ENCODE data around the gene ST6GALNAC6. TPM values are rescaled to one million over a fixed set of nuclear protein-coding genes. Genes with fewer than 3 reads are reported as not detected.

ST6GALNAC6 gene
- total RNA-seq, 1 donor from 2014 or later: 26.1 TPM

- H3K27ac Mint-ChIP-seq (ENCODE audit: unreplicated experiment): peak overlapping the region; percentile 38
- peak; percentile 82 for DNase-seq
- H3K4me3 Mint-ChIP-seq (ENCODE audit: unreplicated experiment): no peak overlapping the region
- H3K36me3 Mint-ChIP-seq (ENCODE audit: unreplicated experiment): no peaks in the 10 kb centered on the region
- peaks cover 14% of the 10 kb centered on the region for H3K4me1 Mint-ChIP-seq (ENCODE audit: low read depth, unreplicated experiment)
- H3K9me3 Mint-ChIP-seq (ENCODE audit: unreplicated experiment): peaks cover 6% of the 10 kb centered on the region
- H3K27me3 Mint-ChIP-seq (ENCODE audit: unreplicated experiment): peaks cover 6% of the 10 kb centered on the region
- peak; percentile 90 for TF ChIP-seq CTCF (IDR thresholded peaks at IDR 0.05; ENCODE audit: partially characterized antibody, unreplicated experiment)
Observed at GRCh38 chr9:127942216-127943010, 43.0 kb upstream of the ST6GALNAC6 start.

DNA sequence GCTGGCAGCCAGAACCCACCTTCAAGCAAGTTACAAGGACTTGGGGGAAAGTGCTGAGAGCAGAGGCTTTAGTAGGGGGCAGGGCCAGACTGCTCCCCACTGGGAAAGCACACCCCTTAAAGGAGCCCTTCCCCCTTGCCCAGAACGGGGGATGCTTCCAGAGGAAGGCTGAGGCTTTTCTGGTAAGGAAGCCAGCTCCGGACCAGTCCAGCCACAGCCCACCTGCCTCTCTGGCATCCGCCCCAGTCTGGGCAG lies 42.5 kb upstream of the ST6GALNAC6 start:
- peaks cover 6% of the 10 kb centered on the region for H3K27me3 Mint-ChIP-seq (ENCODE audit: unreplicated experiment)
- peaks cover 12% of the 10 kb centered on the region for H3K4me1 Mint-ChIP-seq (ENCODE audit: low read depth, unreplicated experiment)
- no peak overlapping the region for H3K27ac Mint-ChIP-seq (ENCODE audit: unreplicated experiment)
- H3K36me3 Mint-ChIP-seq (ENCODE audit: unreplicated experiment): no peaks in the 10 kb centered on the region
- peaks cover 6% of the 10 kb centered on the region for H3K9me3 Mint-ChIP-seq (ENCODE audit: unreplicated experiment)
- DNase-seq: no peak
- no peak for TF ChIP-seq CTCF (IDR thresholded peaks at IDR 0.05; ENCODE audit: partially characterized antibody, unreplicated experiment)
- no peak overlapping the region for H3K4me3 Mint-ChIP-seq (ENCODE audit: unreplicated experiment)

- H3K27me3 Mint-ChIP-seq (ENCODE audit: unreplicated experiment): peaks cover 6% of the 10 kb centered on the region
- no peaks in the 10 kb centered on the region for H3K36me3 Mint-ChIP-seq (ENCODE audit: unreplicated experiment)
- H3K27ac Mint-ChIP-seq (ENCODE audit: unreplicated experiment): no peak overlapping the region
- no peak for TF ChIP-seq CTCF (IDR thresholded peaks at IDR 0.05; ENCODE audit: partially characterized antibody, unreplicated experiment)
- DNase-seq: no peak
- H3K4me1 Mint-ChIP-seq (ENCODE audit: low read depth, unreplicated experiment): peaks cover 12% of the 10 kb centered on the region
- peaks cover 6% of the 10 kb centered on the region for H3K9me3 Mint-ChIP-seq (ENCODE audit: unreplicated experiment)
- H3K4me3 Mint-ChIP-seq (ENCODE audit: unreplicated experiment): no peak overlapping the region
Observed at GRCh38 chr9:127941062-127941960, 41.9 kb upstream of the ST6GALNAC6 start.

DNA sequence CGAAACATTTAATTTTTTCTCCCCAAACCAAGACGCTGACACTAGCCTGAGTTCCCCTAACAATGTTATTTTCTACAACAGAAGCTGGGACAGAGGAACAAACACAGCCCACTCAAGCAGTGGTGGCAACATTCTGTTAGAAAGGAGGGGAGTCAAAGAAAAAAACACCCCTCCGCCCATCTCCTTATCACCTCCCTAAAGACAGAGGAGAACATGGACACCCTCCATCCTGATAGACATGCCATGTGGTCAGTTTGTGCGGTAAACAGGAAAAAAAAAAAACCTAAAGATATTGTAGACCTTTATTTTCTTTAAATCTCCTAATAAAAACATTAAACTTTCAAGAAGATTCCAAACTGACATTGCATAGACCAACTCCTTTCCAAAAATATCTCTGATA lies 41.2 kb upstream of the ST6GALNAC6 start:
- H3K4me1 Mint-ChIP-seq (ENCODE audit: low read depth, unreplicated experiment): peaks cover 15% of the 10 kb centered on the region

More for the DNA sequence above, 41.2 kb upstream of the ST6GALNAC6 start:
- no peaks in the 10 kb centered on the region for H3K36me3 Mint-ChIP-seq (ENCODE audit: unreplicated experiment)
- no peak for DNase-seq
- peaks cover 8% of the 10 kb centered on the region for H3K9me3 Mint-ChIP-seq (ENCODE audit: unreplicated experiment)
- peaks cover 9% of the 10 kb centered on the region for H3K27me3 Mint-ChIP-seq (ENCODE audit: unreplicated experiment)
- H3K4me3 Mint-ChIP-seq (ENCODE audit: unreplicated experiment): no peak overlapping the region
- TF ChIP-seq CTCF (IDR thresholded peaks at IDR 0.05; ENCODE audit: partially characterized antibody, unreplicated experiment): no peak
- H3K27ac Mint-ChIP-seq (ENCODE audit: unreplicated experiment): no peak overlapping the region

All from glutamatergic neuron (in vitro differentiated cells).